HCT116 (cell line): Measurements from ENCODE around the gene ERGIC1.

Experiments
- ATF3 ChIP-seq: IDR thresholded peaks from 2 replicates; pipeline ENCODE4 v1.6.1; 2012
- CEBPB ChIP-seq: IDR thresholded peaks from 2 replicates; pipeline ENCODE4 v1.6.1; 2012; ENCODE audit warnings: low read depth
- EZH2 ChIP-seq: fragments of 200-600 bp; sonication (generic); IDR thresholded peaks from 2 replicates; pipeline ENCODE4 v1.6.1; 2017; ENCODE audit warnings: antibody characterized with exemption, mixed run types
- EZH2phosphoT487 ChIP-seq: fragments of 200-600 bp; IDR thresholded peaks from 2 replicates; pipeline ENCODE4 v1.6.1; 2018; ENCODE audit warnings: antibody characterized with exemption, borderline replicate concordance
- JUND ChIP-seq: IDR thresholded peaks from 2 replicates; pipeline ENCODE4 v1.6.1; 2012
- POLR2A ChIP-seq: IDR thresholded peaks from 2 replicates; pipeline ENCODE4 v1.7.0; 2011; ENCODE audit warnings: borderline replicate concordance; ENCODE audit not compliant: insufficient read depth, insufficient read length; ENCODE audit errors: extremely low read depth
- POLR2AphosphoS5 ChIP-seq: IDR thresholded peaks from 2 replicates; pipeline ENCODE4 v1.6.1; 2011; ENCODE audit warnings: mild to moderate bottlenecking, low read depth, low read length, moderate library complexity
- RAD21 ChIP-seq: IDR thresholded peaks from 2 replicates; pipeline ENCODE4 v1.6.1; 2012; ENCODE audit warnings: low read depth, mild to moderate bottlenecking
- ZNF274 ChIP-seq: fragments of 200-500 bp; sonication (Bioruptor generic); IDR thresholded peaks from 2 replicates; pipeline ENCODE4 v1.6.1; 2014; ENCODE audit warnings: mild to moderate bottlenecking, low read depth, low read length, inconsistent platforms
- TF ChIP-seq, protein P1 (sequence below), 3 experiments: fragments of 200-600 bp in 1 of 3; sonication (generic) in 1 of 3; IDR thresholded peaks in 2 of 3; conservative IDR thresholded peaks in 1 of 3; 2 replicates each; pipeline ENCODE4 v1.5.1; 2012 to 2017; ENCODE audit warnings: low read depth in 2 of 3, low read length in 2 of 3, antibody characterized with exemption in 1 of 3, borderline replicate concordance in 1 of 3, control low read depth in 1 of 3, mild to moderate bottlenecking in 1 of 3, mixed read lengths in 1 of 3, mixed run types in 1 of 3, moderate library complexity in 1 of 3; ENCODE audit not compliant: insufficient read depth in 1 of 3
- TF ChIP-seq, protein P2 (sequence below): IDR thresholded peaks from 2 replicates; pipeline ENCODE4 v1.6.1; 2011; ENCODE audit warnings: mild to moderate bottlenecking, low read length, moderate library complexity; ENCODE audit not compliant: insufficient replicate concordance; ENCODE audit errors: extremely low read depth

DNA sequence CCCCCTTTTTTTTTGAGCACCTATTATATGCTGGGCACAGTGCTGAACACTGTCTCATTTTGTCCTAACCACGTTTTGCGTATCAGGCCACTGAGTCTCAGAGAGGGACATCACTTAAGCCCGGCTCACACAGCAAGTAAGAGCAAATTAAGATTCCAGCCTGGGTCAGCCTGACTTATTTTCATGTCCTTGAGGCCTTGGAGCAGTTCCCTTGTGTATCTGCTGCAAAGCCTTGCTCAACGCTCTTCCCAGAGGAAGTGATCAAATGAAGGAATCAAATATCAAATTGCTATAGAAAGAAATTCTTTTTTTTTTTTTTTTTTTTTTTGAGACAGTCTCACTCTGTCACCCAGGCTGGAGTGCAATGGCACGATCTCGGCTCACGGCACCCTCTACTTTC is 30.7 kb downstream of the ERGIC1 start:
- TF ChIP-seq RAD21 (no peak), POLR2A (no peak), EZH2phosphoT487 (no peak), ZNF274 (no peak), EZH2 (no peak), POLR2AphosphoS5 (no peak), JUND (no peak), CEBPB (no peak), ATF3 (no peak)
- TF ChIP-seq, protein P1, sequence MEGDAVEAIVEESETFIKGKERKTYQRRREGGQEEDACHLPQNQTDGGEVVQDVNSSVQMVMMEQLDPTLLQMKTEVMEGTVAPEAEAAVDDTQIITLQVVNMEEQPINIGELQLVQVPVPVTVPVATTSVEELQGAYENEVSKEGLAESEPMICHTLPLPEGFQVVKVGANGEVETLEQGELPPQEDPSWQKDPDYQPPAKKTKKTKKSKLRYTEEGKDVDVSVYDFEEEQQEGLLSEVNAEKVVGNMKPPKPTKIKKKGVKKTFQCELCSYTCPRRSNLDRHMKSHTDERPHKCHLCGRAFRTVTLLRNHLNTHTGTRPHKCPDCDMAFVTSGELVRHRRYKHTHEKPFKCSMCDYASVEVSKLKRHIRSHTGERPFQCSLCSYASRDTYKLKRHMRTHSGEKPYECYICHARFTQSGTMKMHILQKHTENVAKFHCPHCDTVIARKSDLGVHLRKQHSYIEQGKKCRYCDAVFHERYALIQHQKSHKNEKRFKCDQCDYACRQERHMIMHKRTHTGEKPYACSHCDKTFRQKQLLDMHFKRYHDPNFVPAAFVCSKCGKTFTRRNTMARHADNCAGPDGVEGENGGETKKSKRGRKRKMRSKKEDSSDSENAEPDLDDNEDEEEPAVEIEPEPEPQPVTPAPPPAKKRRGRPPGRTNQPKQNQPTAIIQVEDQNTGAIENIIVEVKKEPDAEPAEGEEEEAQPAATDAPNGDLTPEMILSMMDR (IDR thresholded peaks at IDR 0.05 in 2 of 3, conservative IDR thresholded peaks at IDR 0.05 in 1 of 3; ENCODE audit: borderline replicate concordance in 1 of 3, insufficient read depth in 1 of 3, low read depth in 2 of 3, low read length in 2 of 3), result no peak
- TF ChIP-seq, protein P2, sequence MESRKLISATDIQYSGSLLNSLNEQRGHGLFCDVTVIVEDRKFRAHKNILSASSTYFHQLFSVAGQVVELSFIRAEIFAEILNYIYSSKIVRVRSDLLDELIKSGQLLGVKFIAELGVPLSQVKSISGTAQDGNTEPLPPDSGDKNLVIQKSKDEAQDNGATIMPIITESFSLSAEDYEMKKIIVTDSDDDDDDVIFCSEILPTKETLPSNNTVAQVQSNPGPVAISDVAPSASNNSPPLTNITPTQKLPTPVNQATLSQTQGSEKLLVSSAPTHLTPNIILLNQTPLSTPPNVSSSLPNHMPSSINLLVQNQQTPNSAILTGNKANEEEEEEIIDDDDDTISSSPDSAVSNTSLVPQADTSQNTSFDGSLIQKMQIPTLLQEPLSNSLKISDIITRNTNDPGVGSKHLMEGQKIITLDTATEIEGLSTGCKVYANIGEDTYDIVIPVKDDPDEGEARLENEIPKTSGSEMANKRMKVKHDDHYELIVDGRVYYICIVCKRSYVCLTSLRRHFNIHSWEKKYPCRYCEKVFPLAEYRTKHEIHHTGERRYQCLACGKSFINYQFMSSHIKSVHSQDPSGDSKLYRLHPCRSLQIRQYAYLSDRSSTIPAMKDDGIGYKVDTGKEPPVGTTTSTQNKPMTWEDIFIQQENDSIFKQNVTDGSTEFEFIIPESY, result no peak
